Ureter (tissue), 1 donor: ENCODE data around the gene TRIM51. TPM values are rescaled to one million over a fixed set of nuclear protein-coding genes. Genes with fewer than 3 reads are reported as not detected.
"Not testable (repeated sequence)": the region's sequence is repeated elsewhere in the genome, so short reads cannot be mapped to it uniquely, and the experiment has no call there.

Experiments
- DNase-seq: peaks from one replicate; pipeline ENCODE4 v3.0.0-alpha.2; 2020; ENCODE audit warnings: low spot score
- total RNA-seq: library from RNA; stranded (reverse); gene quantifications from one replicate; pipeline ENCODE4 v1.2.4, GENCODE V29; 2023
- donor health status: DM: yes; HTN: yes; CAD: no.

The TRIM51 gene
- total RNA-seq: not detected

- DNase-seq: not testable (repeated sequence)
Observed at GRCh38 chr11:55882997-55883396, at the start of gene TRIM51. Gene TRIM51 (plus strand): TSS chr11:55883297. CDS start chr11:55885429, 2,132 bp downstream.

GRCh38 chr11:55838452-55838851 lies 44.6 kb upstream of the TRIM51 start, which contains the start of gene OR5D16:
Gene OR5D16 (plus strand): TSS chr11:55838752. CDS start chr11:55838752, 0 bp downstream.
- no peak for DNase-seq

GRCh38 chr11:55847453-55847852 lies 35.6 kb upstream of the TRIM51 start:
- DNase-seq: no peak

GRCh38 chr11:55849037-55849436 lies 34.1 kb upstream of the TRIM51 start:
- no peak for DNase-seq

GRCh38 chr11:55852141-55852540 lies 31.0 kb upstream of the TRIM51 start:
- DNase-seq: no peak

- no peak for DNase-seq
Observed at GRCh38 chr11:55854704-55855103, 28.4 kb upstream of the TRIM51 start.

GRCh38 chr11:55867354-55867753 lies 15.7 kb upstream of the TRIM51 start:
- not testable (repeated sequence) for DNase-seq

- DNase-seq: not testable (repeated sequence)
Observed at GRCh38 chr11:55872731-55873130, 10.4 kb upstream of the TRIM51 start.

GRCh38 chr11:55873146-55873545 lies 10.0 kb upstream of the TRIM51 start:
- not testable (repeated sequence) for DNase-seq

GRCh38 chr11:55884995-55885394 lies 1.9 kb downstream of the TRIM51 start:
- DNase-seq: not testable (repeated sequence)

GRCh38 chr11:55885481-55885880 lies 2.4 kb downstream of the TRIM51 start:
- not testable (repeated sequence) for DNase-seq

- DNase-seq: no peak
Observed at GRCh38 chr11:55895216-55895615, 12.1 kb downstream of the TRIM51 start.

- DNase-seq: no peak
Observed at GRCh38 chr11:55902308-55902707, 19.2 kb downstream of the TRIM51 start.

- no peak for DNase-seq
Observed at GRCh38 chr11:55914482-55914881, 31.4 kb downstream of the TRIM51 start, which contains the start of gene OR5W2. Gene OR5W2 (minus strand): TSS chr11:55914582. CDS start chr11:55914582, 0 bp downstream.

GRCh38 chr11:55920537-55920936 lies 37.4 kb downstream of the TRIM51 start:
- no peak for DNase-seq

- DNase-seq: no peak
Observed at GRCh38 chr11:55936300-55936699, 53.2 kb downstream of the TRIM51 start, which contains the start of gene OR5I1. Gene OR5I1 (minus strand): TSS chr11:55936400. CDS start chr11:55936400, 0 bp downstream.

Other genes starting within 250 kb of the TRIM51 start
- not detected for gene OR4P4, start 248.2 kb upstream of the TRIM51 start, total RNA-seq
- gene OR4S2, start 235.0 kb upstream of the TRIM51 start, total RNA-seq: not detected
- not detected for gene OR4C6, start 221.1 kb upstream of the TRIM51 start, total RNA-seq
- gene OR5D13, start 109.9 kb upstream of the TRIM51 start, total RNA-seq: not detected
- gene OR5D14, start 87.7 kb upstream of the TRIM51 start, total RNA-seq: not detected
- not detected for gene OR5L1, start 71.9 kb upstream of the TRIM51 start, total RNA-seq
- not detected for gene OR5D18, start 63.7 kb upstream of the TRIM51 start, total RNA-seq
- not detected for gene OR5L2, start 56.1 kb upstream of the TRIM51 start, total RNA-seq
- gene OR5D16, start 44.5 kb upstream of the TRIM51 start, total RNA-seq: not detected
- not detected for gene OR5W2, start 31.3 kb downstream of the TRIM51 start, total RNA-seq
- not detected for gene OR5I1, start 53.1 kb downstream of the TRIM51 start, total RNA-seq
- not detected for gene OR10AG1, start 86.6 kb downstream of the TRIM51 start, total RNA-seq
- not detected for gene OR5F1, start 111.3 kb downstream of the TRIM51 start, total RNA-seq
- gene OR5AS1, start 144.4 kb downstream of the TRIM51 start, total RNA-seq: not detected
- not detected for gene OR8I2, start 210.0 kb downstream of the TRIM51 start, total RNA-seq
- not detected for gene OR8H2, start 220.4 kb downstream of the TRIM51 start, total RNA-seq
- gene OR8H3, start 239.1 kb downstream of the TRIM51 start, total RNA-seq: not detected